WTC11 (cell line): ENCODE results near the gene TNFRSF19. TPM values are rescaled to one million over a fixed set of nuclear protein-coding genes. Genes with fewer than 3 reads are reported as not detected.
A peak's percentile ranks its signal among the peaks of the same experiment; 100 is the strongest.

ENCODE experiments used
- ATAC-seq: fragments of 200-7000 bp; cut with Tn5 transposase; 2 replicates; pipeline ENCODE4 v1.10.0; 2021; ENCODE audit warnings: mild to moderate bottlenecking, moderate library complexity
- CTCF ChIA-PET: fragments of 300-600 bp; sonication (Branson Sonifier 250); formaldehyde crosslinking; loops from one replicate; lab custom pipeline; 2021; ENCODE audit warnings: antibody characterized with exemption; lab: Charles Lee
- POLR2A ChIA-PET: fragments of 350-600 bp; sonication (Branson Sonifier 250); formaldehyde crosslinking; loops from one replicate; lab custom pipeline; 2021; ENCODE audit warnings: antibody characterized with exemption; lab: Charles Lee
- DNase-seq: peaks from one replicate; pipeline ENCODE4 v3.0.0; 2021; ENCODE audit warnings: low spot score
- H3K27ac Mint-ChIP-seq: 2 replicates; pipeline ENCODE4 v1.8.0; 2021; ENCODE audit warnings: mixed read lengths
- H3K27me3 Mint-ChIP-seq: 2 replicates; pipeline ENCODE4 v1.8.0; 2021; ENCODE audit warnings: low read depth, mild to moderate bottlenecking, moderate library complexity, mixed read lengths
- H3K36me3 Mint-ChIP-seq: 2 replicates; pipeline ENCODE4 v1.8.0; 2021; ENCODE audit warnings: mixed read lengths
- H3K4me1 Mint-ChIP-seq: 2 replicates; pipeline ENCODE4 v1.8.0; 2022; ENCODE audit warnings: mixed read lengths
- H3K4me3 Mint-ChIP-seq: 2 replicates; pipeline ENCODE4 v1.8.0; 2021; ENCODE audit warnings: mild to moderate bottlenecking, moderate library complexity, mixed read lengths
- H3K9me3 Mint-ChIP-seq: 2 replicates; pipeline ENCODE4 v1.8.0; 2021; ENCODE audit warnings: mixed read lengths
- CBFB ChIP-seq: sonication (generic); formaldehyde crosslinking; IDR thresholded peaks from 2 replicates; pipeline ENCODE4 v1.8.1; 2022; ENCODE audit warnings: mild to moderate bottlenecking, low read depth, missing genetic modification reagents
- CREB1 ChIP-seq: sonication (generic); formaldehyde crosslinking; IDR thresholded peaks from 2 replicates; pipeline ENCODE4 v1.8.0; 2023; ENCODE audit warnings: mild to moderate bottlenecking, missing genetic modification reagents
- E2F5 ChIP-seq: sonication (generic); formaldehyde crosslinking; IDR thresholded peaks from 2 replicates; pipeline ENCODE4 v1.8.1; 2022; ENCODE audit warnings: mild to moderate bottlenecking, moderate library complexity, missing genetic modification reagents
- EMX1 ChIP-seq: fragments of 250-450 bp; sonication (Bioruptor Pico); IDR thresholded peaks from 2 replicates; pipeline ENCODE4 v1.8.0; 2021; ENCODE audit warnings: mild to moderate bottlenecking
- FOXP1 ChIP-seq: sonication (generic); formaldehyde crosslinking; IDR thresholded peaks from 2 replicates; pipeline ENCODE4 v1.8.0; 2022; ENCODE audit warnings: missing genetic modification reagents, mild to moderate bottlenecking, moderate library complexity, borderline replicate concordance
- HMGA2 ChIP-seq: fragments of 250-450 bp; sonication (Bioruptor Pico); IDR thresholded peaks from 2 replicates; pipeline ENCODE4 v1.4.0; 2021; ENCODE audit warnings: mild to moderate bottlenecking, moderate library complexity
- MAX ChIP-seq: sonication (generic); formaldehyde crosslinking; IDR thresholded peaks from 2 replicates; pipeline ENCODE4 v1.8.0; 2022; ENCODE audit warnings: mild to moderate bottlenecking, missing genetic modification reagents
- NR1H2 ChIP-seq: sonication (generic); formaldehyde crosslinking; IDR thresholded peaks from 2 replicates; pipeline ENCODE4 v1.9.0; 2021; ENCODE audit warnings: mild to moderate bottlenecking, moderate library complexity, missing genetic modification reagents
- ZBTB21 ChIP-seq: sonication (generic); formaldehyde crosslinking; IDR thresholded peaks from 2 replicates; pipeline ENCODE4 v1.8.1; 2023; ENCODE audit warnings: mild to moderate bottlenecking, missing genetic modification reagents, borderline replicate concordance
- ZNF121 ChIP-seq: sonication (generic); formaldehyde crosslinking; IDR thresholded peaks from 2 replicates; pipeline ENCODE4 v1.8.0; 2023; ENCODE audit warnings: missing genetic modification reagents
- ZNF263 ChIP-seq: sonication (generic); formaldehyde crosslinking; IDR thresholded peaks from 2 replicates; pipeline ENCODE4 v1.8.1; 2022; ENCODE audit warnings: low read depth, mild to moderate bottlenecking, moderate library complexity, missing genetic modification reagents
- ZNF317 ChIP-seq: sonication (generic); formaldehyde crosslinking; IDR thresholded peaks from 2 replicates; pipeline ENCODE4 v1.8.1; 2023; ENCODE audit warnings: low read depth, mild to moderate bottlenecking, moderate library complexity, missing genetic modification reagents, borderline replicate concordance
- ZNF396 ChIP-seq: fragments of 250-450 bp; sonication (Bioruptor Pico); IDR thresholded peaks from 2 replicates; pipeline ENCODE4 v1.8.0; 2021; ENCODE audit warnings: mild to moderate bottlenecking, moderate library complexity, borderline replicate concordance
- ZNF423 ChIP-seq: fragments of 250-450 bp; sonication (Bioruptor Pico); IDR thresholded peaks from 2 replicates; pipeline ENCODE4 v2.1.2; 2022; ENCODE audit warnings: mild to moderate bottlenecking, moderate library complexity
- ZNF425 ChIP-seq: fragments of 250-450 bp; sonication (Bioruptor Pico); conservative IDR thresholded peaks from 2 replicates; pipeline ENCODE4 v1.9.0; 2021; ENCODE audit warnings: mild to moderate bottlenecking
- total RNA-seq: library from RNA; stranded (reverse); gene quantifications from 3 replicates; pipeline ENCODE4 v1.2.3, GENCODE V29; 2021
- TF ChIP-seq, protein P1 (sequence below): sonication (generic); formaldehyde crosslinking; IDR thresholded peaks from 2 replicates; pipeline ENCODE4 v1.8.1; 2022; ENCODE audit warnings: mild to moderate bottlenecking, missing genetic modification reagents, moderate library complexity, borderline replicate concordance
- TF ChIP-seq, protein P2 (sequence below): sonication (generic); formaldehyde crosslinking; IDR thresholded peaks from 2 replicates; pipeline ENCODE4 v1.8.0; 2022; ENCODE audit warnings: mild to moderate bottlenecking, missing genetic modification reagents

Gene TNFRSF19
- total RNA-seq, 1 experiment from 2014 or later = 0.20 TPM

DNA sequence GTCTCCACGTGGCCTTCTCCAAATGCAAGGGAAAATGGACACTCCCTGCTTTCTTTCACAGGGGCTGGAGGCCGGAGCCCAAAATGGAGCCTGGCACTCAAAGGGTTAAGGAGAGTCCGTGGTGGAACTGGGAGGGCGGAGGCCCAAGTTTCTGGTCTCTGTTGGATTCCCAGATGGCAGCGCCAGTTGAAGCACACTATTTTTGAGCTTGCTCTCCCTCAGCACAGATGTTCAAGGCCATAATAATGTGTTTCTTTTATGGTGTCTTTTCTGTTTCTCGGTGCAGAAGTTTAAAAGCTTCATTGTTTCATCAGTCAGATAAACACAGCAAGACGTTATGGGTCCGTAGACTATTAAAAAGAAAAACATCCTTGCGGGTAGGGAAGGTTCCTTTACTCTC, 67.6 kb downstream of the TNFRSF19 start:
- Mint-ChIP-seq H3K27ac (no peak overlapping the region), H3K9me3 (no peaks in the 10 kb centered on the region), H3K4me1 (peaks cover 45% of the 10 kb centered on the region), H3K36me3 (no peaks in the 10 kb centered on the region), H3K4me3 (no peak overlapping the region), H3K27me3 (no peaks in the 10 kb centered on the region)
- ChIA-PET CTCF (interaction anchor here (1.1 kb wide), 1 partner anchor 171 kb away, joined by 4 read pairs; no protein-coding TSS in a partner anchor), POLR2A (interaction anchor here (0.6 kb wide), 1 partner anchor 189 kb away, joined by 5 read pairs; no protein-coding TSS in a partner anchor)
- peak; percentile 36 for TF ChIP-seq MAX (CRISPR knock-in tag)
- TF ChIP-seq, protein P1, sequence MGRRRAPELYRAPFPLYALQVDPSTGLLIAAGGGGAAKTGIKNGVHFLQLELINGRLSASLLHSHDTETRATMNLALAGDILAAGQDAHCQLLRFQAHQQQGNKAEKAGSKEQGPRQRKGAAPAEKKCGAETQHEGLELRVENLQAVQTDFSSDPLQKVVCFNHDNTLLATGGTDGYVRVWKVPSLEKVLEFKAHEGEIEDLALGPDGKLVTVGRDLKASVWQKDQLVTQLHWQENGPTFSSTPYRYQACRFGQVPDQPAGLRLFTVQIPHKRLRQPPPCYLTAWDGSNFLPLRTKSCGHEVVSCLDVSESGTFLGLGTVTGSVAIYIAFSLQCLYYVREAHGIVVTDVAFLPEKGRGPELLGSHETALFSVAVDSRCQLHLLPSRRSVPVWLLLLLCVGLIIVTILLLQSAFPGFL = no peak
- no peak; the same call in 1 of the 2 replicates for ATAC-seq
- peak; percentile 24 for DNase-seq

GRCh38 chr13:23639674-23640073, 69.5 kb downstream of the TNFRSF19 start:
- H3K27ac Mint-ChIP-seq = no peak overlapping the region
- ChIA-PET POLR2A (no interaction called here), CTCF (no interaction called here)
- no peak for DNase-seq
- H3K4me3 Mint-ChIP-seq = no peak overlapping the region
- ATAC-seq = no peak
- no peaks in the 10 kb centered on the region; the same call in 1 of the 2 replicates for H3K27me3 Mint-ChIP-seq
- no peaks in the 10 kb centered on the region for H3K9me3 Mint-ChIP-seq
- TF ChIP-seq EMX1 (CRISPR knock-in tag) = no peak
- no peak for TF ChIP-seq ZNF396 (CRISPR knock-in tag)
- TF ChIP-seq, protein P2, sequence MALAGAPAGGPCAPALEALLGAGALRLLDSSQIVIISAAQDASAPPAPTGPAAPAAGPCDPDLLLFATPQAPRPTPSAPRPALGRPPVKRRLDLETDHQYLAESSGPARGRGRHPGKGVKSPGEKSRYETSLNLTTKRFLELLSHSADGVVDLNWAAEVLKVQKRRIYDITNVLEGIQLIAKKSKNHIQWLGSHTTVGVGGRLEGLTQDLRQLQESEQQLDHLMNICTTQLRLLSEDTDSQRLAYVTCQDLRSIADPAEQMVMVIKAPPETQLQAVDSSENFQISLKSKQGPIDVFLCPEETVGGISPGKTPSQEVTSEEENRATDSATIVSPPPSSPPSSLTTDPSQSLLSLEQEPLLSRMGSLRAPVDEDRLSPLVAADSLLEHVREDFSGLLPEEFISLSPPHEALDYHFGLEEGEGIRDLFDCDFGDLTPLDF = no peak
- TF ChIP-seq, protein P1 = no peak
- TF ChIP-seq ZNF121 = no peak
- peaks cover 52% of the 10 kb centered on the region for H3K4me1 Mint-ChIP-seq
- H3K36me3 Mint-ChIP-seq = no peaks in the 10 kb centered on the region

DNA sequence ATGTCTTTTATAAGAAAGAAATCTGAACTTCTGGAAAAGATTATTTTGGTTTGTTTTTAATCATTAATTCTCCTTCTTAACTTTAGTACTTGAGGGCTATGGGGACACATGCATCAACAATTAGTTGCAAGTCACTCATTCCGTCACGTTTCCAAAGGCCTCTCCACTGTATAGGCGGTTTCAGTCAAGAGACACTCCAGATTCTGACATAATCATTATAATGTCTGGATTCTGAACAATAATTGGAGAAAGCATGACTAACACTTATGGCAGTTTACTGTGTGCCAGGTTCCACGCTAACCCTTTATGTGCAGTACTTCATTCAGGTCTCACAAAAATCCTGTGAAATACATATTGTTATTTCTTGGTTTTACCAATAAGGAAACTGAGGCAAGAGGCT, 71.9 kb downstream of the TNFRSF19 start:
- ChIA-PET POLR2A (no interaction called here), CTCF (no interaction called here)
- ATAC-seq = no peak
- Mint-ChIP-seq H3K4me3 (no peak overlapping the region), H3K27ac (no peak overlapping the region), H3K9me3 (peaks cover 5% of the 10 kb centered on the region; the same call in 1 of the 2 replicates), H3K36me3 (no peaks in the 10 kb centered on the region), H3K27me3 (no peaks in the 10 kb centered on the region; the same call in 1 of the 2 replicates)
- TF ChIP-seq ZNF263 (CRISPR knock-in tag) (no peak), HMGA2 (CRISPR knock-in tag) (no peak), CREB1 (CRISPR knock-in tag) (no peak), ZNF423 (CRISPR knock-in tag) (no peak)
- TF ChIP-seq, protein P2 = no peak
- TF ChIP-seq, all 79 proteins: peak for 0
- H3K4me1 Mint-ChIP-seq = peaks cover 40% of the 10 kb centered on the region
- no peak for DNase-seq

DNA sequence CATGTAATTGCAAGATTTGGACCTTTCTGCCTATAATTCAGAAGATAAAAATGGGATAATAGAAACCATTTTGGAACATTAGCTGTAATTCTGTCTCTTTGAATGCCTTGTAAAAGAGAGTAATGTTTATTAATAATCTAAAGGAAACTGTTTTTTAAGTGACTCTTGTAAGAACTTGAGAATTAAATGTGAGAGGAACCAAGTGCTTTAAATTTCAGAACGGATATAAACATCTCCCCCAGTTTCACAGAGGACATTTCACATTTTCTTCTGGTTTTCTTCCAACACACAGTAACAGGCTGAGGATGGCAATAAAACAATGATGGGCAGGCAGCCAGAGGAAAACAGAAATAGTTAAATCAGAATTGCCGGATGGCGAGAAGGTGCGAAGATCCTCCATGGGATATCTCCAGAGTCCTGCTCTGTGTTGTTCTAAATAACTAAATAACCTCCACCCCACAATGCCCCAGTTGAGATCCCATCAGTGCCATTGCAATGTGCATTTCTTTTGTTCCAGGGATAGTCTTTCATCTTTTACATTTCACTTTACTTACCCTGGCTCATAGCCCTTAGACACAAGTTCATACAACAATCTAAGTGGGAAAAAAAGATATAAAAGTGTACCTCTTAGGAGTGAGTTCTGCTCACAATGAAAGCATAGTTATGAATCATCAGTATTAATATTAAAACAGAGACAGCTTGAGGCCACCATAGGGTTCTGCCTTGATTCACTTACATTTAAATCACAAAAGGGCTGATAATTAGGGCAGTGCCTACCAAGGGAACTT, 73.3 kb downstream of the TNFRSF19 start:
- CTCF ChIA-PET = interaction anchor here (1.1 kb wide), 1 partner anchor 9 kb away, joined by 3 read pairs; no protein-coding TSS in a partner anchor
- Mint-ChIP-seq H3K36me3 (no peaks in the 10 kb centered on the region), H3K27me3 (no peaks in the 10 kb centered on the region; the same call in 1 of the 2 replicates), H3K4me1 (peaks cover 26% of the 10 kb centered on the region), H3K27ac (no peak overlapping the region), H3K9me3 (peaks cover 7% of the 10 kb centered on the region; the same call in 1 of the 2 replicates), H3K4me3 (no peak overlapping the region)
- POLR2A ChIA-PET = no interaction called here
- no peak for ATAC-seq
- no peak for DNase-seq
- TF ChIP-seq E2F5 (CRISPR knock-in tag) (no peak), NR1H2 (no peak), ZBTB21 (CRISPR knock-in tag) (no peak), ZNF425 (CRISPR knock-in tag) (no peak), EMX1 (CRISPR knock-in tag) (no peak), CBFB (CRISPR knock-in tag) (no peak), ZNF317 (no peak), FOXP1 (CRISPR knock-in tag) (no peak)
- TF ChIP-seq, protein P1 = no peak
